IPS DF 4.7 (cell line): ENCODE data around the gene RTN4R.

Source experiments
- DNase-seq: peaks from one replicate; pipeline ENCODE4 v3.0.0-alpha.2; 2013; ENCODE audit warnings: low spot score; ENCODE audit errors: extremely low read depth

Gene RTN4R

DNA sequence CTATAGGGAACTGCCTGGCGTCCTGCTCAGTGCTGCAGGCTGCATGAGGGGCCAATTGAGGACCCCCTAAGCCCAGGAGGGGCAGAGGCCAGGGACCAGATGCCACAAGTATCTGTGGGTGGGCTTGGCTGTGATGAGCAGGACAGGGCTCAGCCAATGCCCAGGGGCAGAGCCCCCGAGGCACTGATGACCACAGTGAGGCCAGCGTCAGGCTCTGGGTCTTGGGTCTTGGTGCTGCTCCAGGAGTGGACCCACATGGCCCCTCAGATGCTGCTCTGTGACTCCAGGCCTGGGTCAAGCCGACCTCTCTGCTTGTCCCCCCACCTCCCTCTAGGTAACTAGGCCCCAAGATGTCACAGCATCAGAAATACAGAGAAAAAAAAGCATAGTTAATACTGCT lies 50.6 kb downstream of the RTN4R start:
- no peak for DNase-seq

GRCh38 chr22:20216863-20217499 lies 51.1 kb downstream of the RTN4R start:
- no peak for DNase-seq

GRCh38 chr22:20215742-20216141 lies 52.4 kb downstream of the RTN4R start:
- no peak for DNase-seq

DNA sequence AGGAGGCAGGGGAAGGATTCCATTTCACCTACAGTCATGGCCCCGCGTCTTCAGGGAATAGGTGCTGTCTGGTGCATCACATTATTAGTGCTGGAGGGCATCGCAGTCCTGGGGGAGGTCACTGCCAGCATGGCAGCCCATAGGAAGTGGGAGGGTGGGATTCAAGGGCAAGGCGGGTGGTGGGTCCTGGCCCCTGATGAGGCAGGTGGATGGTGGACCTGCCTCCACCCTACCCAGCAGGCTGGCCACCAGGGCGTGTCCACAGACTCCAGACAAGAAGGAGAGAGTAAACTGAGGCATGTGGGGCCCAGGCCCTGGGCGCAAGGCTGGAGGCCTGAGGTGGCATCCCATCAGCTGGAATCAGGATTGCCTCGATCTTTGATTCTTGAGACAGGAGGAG lies 53.3 kb downstream of the RTN4R start:
- DNase-seq = no peak

DNA sequence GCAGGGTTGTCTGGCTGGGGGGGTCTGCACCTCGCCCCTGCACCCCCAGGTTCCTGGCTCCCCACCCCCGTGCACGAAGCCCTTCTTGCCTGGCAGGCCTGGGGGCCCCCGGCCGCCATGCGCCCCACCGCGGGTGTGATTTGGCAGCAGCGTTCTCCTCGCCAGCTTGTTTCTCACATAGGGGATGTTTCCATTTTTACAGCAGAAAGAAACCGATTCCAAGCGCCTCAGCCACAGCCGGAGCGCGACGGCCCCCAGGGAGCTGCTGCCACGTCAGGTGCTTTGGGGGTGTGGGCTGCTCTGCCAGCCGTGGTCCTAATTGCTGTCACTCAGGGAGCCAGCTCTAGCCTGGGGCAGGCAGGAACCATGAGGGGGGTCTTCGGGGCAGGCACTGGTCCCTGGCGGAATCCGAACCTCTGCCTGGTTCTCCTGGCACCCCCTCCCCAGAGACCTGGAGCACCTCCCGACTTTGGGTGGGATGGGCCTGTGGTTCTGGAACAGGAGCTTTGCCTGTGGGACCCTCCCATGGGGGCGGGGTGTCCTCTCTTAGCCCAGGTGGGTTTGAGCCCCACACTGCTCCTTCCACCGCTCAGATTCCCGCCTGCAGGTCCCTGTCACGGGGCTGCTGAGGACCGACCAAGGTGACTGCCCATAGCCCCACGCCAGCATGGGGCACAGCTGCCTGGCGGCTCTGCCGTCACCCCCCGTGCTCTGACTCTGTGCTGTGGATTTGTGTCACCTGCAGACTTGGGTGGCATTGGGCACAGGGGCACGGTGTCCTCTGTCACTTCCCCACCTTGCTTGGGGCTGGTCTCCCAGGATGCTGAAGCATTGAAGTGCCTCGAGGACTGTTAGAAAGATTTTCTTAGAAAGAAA lies 54.0 kb downstream of the RTN4R start:
- DNase-seq = no peak

- DNase-seq = no peak
Observed at GRCh38 chr22:20212754-20213699, 55.1 kb downstream of the RTN4R start.

DNA sequence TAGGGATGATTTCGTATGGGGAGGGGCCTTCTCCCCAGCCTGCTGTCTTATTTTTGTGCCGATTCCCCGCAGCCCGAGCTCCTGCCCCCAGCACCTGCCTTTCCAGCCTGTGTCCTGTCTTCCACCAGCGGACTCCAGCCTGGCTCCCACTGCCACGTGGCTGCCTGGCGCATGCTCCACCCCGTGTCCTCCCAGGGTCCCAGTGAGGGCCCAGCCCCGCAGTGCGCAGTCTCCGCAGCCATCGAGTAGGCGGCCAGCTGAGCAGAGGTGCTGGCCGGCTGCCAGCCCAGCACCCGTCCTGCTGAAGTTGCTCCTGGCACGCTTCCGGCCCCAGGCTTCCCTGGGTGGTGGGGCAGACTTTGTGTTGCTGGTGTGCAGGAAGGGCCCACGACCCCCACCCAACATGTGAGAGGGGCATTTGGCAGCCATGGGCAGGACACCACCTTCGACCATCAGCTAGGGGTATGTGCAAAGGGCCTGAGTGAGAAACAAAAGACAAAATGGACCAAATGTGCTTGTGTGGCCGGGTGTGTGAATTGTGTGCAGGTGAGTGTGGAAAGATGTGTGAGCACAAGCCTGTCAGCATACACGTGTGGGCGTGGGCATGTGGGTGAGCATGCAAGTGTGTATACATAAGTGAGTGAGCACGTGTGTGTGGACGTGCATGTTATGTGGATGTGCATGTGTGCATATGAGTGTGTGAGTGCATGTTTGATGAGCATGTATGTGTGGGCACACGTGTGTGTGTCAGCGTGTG lies 55.9 kb downstream of the RTN4R start:
- DNase-seq = no peak

DNA sequence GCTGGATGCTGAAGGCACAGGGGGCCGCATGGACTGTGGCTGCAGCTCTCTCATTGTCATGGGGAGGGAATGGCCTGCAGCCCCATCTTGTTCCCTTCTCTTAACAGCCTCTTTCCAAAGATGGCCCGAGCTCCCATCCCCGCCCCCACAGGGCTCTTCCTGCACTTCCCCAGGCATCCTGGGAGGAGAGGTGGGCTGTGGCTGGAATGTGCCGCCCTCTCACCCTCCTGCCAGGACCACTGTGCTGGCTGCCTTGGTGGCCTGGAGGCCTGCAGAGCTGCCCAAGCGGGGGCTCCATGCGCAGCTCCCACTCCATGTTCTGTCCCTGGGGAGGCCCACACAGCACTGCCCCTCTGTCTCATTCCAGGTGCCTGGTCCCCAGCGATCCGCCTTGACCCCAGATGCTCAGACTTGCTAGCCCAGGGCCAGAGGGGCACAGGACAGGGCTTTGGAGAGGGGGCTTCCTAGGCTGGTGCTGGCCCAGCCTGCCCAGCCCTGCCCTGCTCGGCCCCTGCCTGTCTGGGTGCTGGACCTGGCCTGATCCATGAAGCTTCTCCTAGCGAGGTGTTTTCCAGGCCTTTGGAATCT lies 56.6 kb downstream of the RTN4R start:
- no peak for DNase-seq

GRCh38 chr22:20210473-20211059 lies 57.6 kb downstream of the RTN4R start:
- no peak for DNase-seq

GRCh38 chr22:20209761-20210250 lies 58.3 kb downstream of the RTN4R start:
- no peak for DNase-seq

- no peak for DNase-seq
Observed at GRCh38 chr22:20208713-20209310, 59.3 kb downstream of the RTN4R start.

GRCh38 chr22:20207277-20208025 lies 60.7 kb downstream of the RTN4R start:
- no peak for DNase-seq

DNA sequence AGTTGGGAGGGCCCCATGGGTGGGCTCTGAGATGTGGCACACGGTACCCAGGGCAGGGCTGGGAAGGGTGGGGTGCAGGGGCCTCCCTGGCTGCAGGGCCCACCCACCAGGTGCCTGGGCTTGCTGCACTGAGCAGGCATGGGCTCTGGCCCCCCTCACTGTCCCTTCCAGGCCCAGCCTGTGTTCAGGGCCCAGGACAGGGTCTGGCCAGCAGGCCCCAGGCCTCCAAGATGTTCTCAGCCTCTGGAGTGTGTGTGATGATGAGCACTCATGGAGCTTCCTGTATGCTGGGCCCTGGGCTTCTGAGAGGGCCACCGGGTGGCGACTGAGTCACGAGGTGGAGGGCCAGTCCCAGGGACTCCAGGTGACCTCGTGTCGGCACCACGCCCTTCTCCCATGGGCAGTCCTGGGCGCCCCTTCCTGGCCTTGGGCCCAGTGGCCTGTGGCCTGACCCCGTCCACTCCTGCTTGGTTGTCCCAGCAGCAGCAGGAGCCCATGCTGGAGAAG lies 61.4 kb downstream of the RTN4R start:
- DNase-seq = no peak

- DNase-seq = no peak
Observed at GRCh38 chr22:20205964-20206708, 62.0 kb downstream of the RTN4R start.

GRCh38 chr22:20205464-20205963 lies 62.6 kb downstream of the RTN4R start:
- no peak for DNase-seq

GRCh38 chr22:20204806-20205205 lies 63.3 kb downstream of the RTN4R start:
- no peak for DNase-seq

DNA sequence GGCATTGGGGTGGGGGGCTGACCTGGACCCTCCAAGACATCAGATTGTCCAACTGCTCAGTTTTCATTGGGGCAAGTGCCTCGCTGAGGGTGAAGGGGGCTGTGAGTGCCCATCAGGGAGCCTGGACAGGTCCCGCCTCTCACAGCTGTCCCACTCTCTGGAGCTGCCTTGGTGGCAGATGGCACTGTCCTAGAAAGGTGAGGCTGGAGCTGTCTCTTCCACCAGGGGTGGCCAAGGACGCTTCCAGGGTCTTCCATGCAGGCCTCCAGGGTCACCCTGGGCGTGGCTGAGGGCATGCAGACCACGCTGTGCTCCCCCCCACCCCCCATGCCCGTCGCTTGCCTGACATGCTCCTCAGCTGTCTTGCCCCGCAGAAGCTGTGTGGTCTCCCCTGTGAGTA lies 63.8 kb downstream of the RTN4R start:
- DNase-seq = no peak
